Endothelial cell of umbilical vein (primary cell): ENCODE measurements around the gene PYGB. TPM values are rescaled to one million over a fixed set of nuclear protein-coding genes. Genes with fewer than 3 reads are reported as not detected.

Experiments
- BruUV-seq: library from RNA; stranded (reverse); fragments of 400-500 nt; replicated peaks from 2 replicates; lab custom pipeline; 2021; lab: Mats Ljungman, UMichigan
- CTCF ChIA-PET: fragments of 300-600, 350-600 bp; sonication (Branson Sonifier 250); formaldehyde crosslinking; loops from one replicate; lab custom pipeline; 2021; ENCODE audit warnings: antibody characterized with exemption, inconsistent platforms; lab: Charles Lee
- POLR2A ChIA-PET: fragments of 300-600, 350-600 bp; sonication (Branson Sonifier 250); formaldehyde crosslinking; loops from one replicate; lab custom pipeline; 2021; ENCODE audit warnings: antibody characterized with exemption, inconsistent platforms; lab: Charles Lee
- DNase-seq: peaks from one replicate; pipeline ENCODE4 v3.0.0-alpha.2; 2011; ENCODE audit warnings: low read depth, low spot score
- FAIRE-seq: peaks from 2 replicates; lab custom pipeline; 2011; peaks lifted over from hg19 to GRCh38; lab: Jason Lieb, UNC
- H2AFZ ChIP-seq: 2 replicates; pipeline ENCODE4 v1.6.0; 2012; ENCODE audit warnings: low read depth, low read length, control low read depth, inconsistent platforms
- H3K27ac ChIP-seq: 2 replicates; pipeline ENCODE4 v1.5.1; 2011; ENCODE audit warnings: low read depth, mild to moderate bottlenecking, control low read depth, low read length, moderate library complexity; ENCODE audit not compliant: insufficient read depth
- H3K27me3 ChIP-seq, 2 experiments: 2 replicates each; pipeline versions ENCODE4 v1.6.0 to v1.6.1; 2011; ENCODE audit warnings: low read length in 2 of 2, mixed read lengths in 1 of 2; ENCODE audit not compliant: control insufficient read depth in 2 of 2, insufficient read depth in 2 of 2
- H3K36me3 ChIP-seq, 2 experiments: 2 replicates in 1 of 2; 3 replicates in 1 of 2; pipeline ENCODE4 v1.5.1; 2011; ENCODE audit warnings: low read length in 2 of 2, mild to moderate bottlenecking in 1 of 2, moderate library complexity in 1 of 2; ENCODE audit not compliant: control insufficient read depth in 2 of 2, insufficient read depth in 2 of 2; ENCODE audit errors: extremely low read depth in 1 of 2
- H3K4me1 ChIP-seq: 3 replicates; pipeline ENCODE4 v1.5.1; 2011; ENCODE audit warnings: mild to moderate bottlenecking, low read length; ENCODE audit not compliant: control insufficient read depth, insufficient read depth; ENCODE audit errors: extremely low read depth
- H3K4me2 ChIP-seq: 2 replicates; pipeline ENCODE4 v1.6.1; 2011; ENCODE audit warnings: low read length, control low read depth, mixed read lengths; ENCODE audit not compliant: insufficient read depth
- H3K4me3 ChIP-seq, 3 experiments: fragments of 200-600 bp in 1 of 3; sonication (generic), shearing (Covaris generic) in 1 of 3; replicated peaks in 1 of 3; 2 replicates each; pipeline ENCODE4 v1.5.1; 2011 to 2016; ENCODE audit warnings: control low read depth in 3 of 3, low read length in 3 of 3, mild to moderate bottlenecking in 2 of 3, inconsistent platforms in 1 of 3, low read depth in 1 of 3, moderate library complexity in 1 of 3; ENCODE audit not compliant: insufficient read depth in 1 of 3
- H3K79me2 ChIP-seq: 2 replicates; pipeline ENCODE4 v1.6.0; 2012; ENCODE audit warnings: low read length, inconsistent platforms; ENCODE audit not compliant: control insufficient read depth, insufficient read depth
- H3K9ac ChIP-seq: replicated peaks from 2 replicates; pipeline ENCODE3; 2011; ENCODE audit warnings: low read length, control low read depth; ENCODE audit not compliant: insufficient read depth; ENCODE audit errors: extremely low read depth
- H3K9me1 ChIP-seq: replicated peaks from 3 replicates; pipeline ENCODE4 v1.6.0; 2011; ENCODE audit warnings: mild to moderate bottlenecking, low read length; ENCODE audit not compliant: control insufficient read depth, insufficient read depth; ENCODE audit errors: extremely low read depth
- H3K9me3 ChIP-seq: replicated peaks from 2 replicates; pipeline ENCODE4 v1.5.1; 2012; ENCODE audit warnings: low read length, inconsistent platforms; ENCODE audit not compliant: control insufficient read depth, insufficient read depth
- H4K20me1 ChIP-seq: replicated peaks from 2 replicates; pipeline ENCODE3; 2011; ENCODE audit warnings: mild to moderate bottlenecking, low read length; ENCODE audit not compliant: control insufficient read depth, insufficient read depth; ENCODE audit errors: extremely low read depth
- EZH2 ChIP-seq: IDR thresholded peaks from 2 replicates; pipeline ENCODE4 v1.6.1; 2012; ENCODE audit warnings: borderline replicate concordance, low read depth, mild to moderate bottlenecking, moderate library complexity, low read length, inconsistent platforms; ENCODE audit not compliant: severe bottlenecking
- GATA2 ChIP-seq: IDR thresholded peaks from 2 replicates; pipeline ENCODE4 v1.7.0; 2011; ENCODE audit warnings: low read depth, mild to moderate bottlenecking, moderate library complexity, mixed read lengths, low read length; ENCODE audit not compliant: insufficient read length, insufficient read depth
- JUN ChIP-seq: IDR thresholded peaks from 2 replicates; pipeline ENCODE4 v1.6.1; 2011; ENCODE audit warnings: borderline replicate concordance, low read depth; ENCODE audit not compliant: insufficient read length, insufficient read depth
- MYC ChIP-seq: IDR thresholded peaks from one replicate; pipeline ENCODE4 v1.6.1; 2011; ENCODE audit warnings: mild to moderate bottlenecking, low read depth, low read length
- POLR2A ChIP-seq: IDR thresholded peaks from 2 replicates; pipeline ENCODE4 v1.6.1; 2012; ENCODE audit warnings: low read depth, mild to moderate bottlenecking, control low read depth, low read length
- POLR2AphosphoS5 ChIP-seq: IDR thresholded peaks from 2 replicates; pipeline ENCODE4 v1.6.1; 2012; ENCODE audit warnings: low read depth, mild to moderate bottlenecking, control low read depth, low read length, moderate library complexity; ENCODE audit not compliant: insufficient read depth
- dilution Hi-C: fragments of 300-500 bp; cut with MboI; formaldehyde crosslinking; loops from one replicate; pipeline ENCODE4 v1.15.0; 2019; ENCODE audit warnings: low sequenced_read_pairs; ENCODE audit not compliant: extremely low pct_ligation_motif_present
- intact Hi-C: fragments of 100-400 bp; cut with micrococcal nuclease; formaldehyde crosslinking; loops from one replicate; pipeline ENCODE4 v1.10.0; 2022
- polyA plus RNA-seq, 4 experiments: library from polyadenylated mRNA; depleted of rRNA in 3 of 4; stranded (reverse) in 3 of 4; unstranded in 1 of 4; fragments of >200 nt; gene quantifications; 2 replicates each; pipeline versions ENCODE4 v1.2.1 to v1.2.3, GENCODE V29; 2011 to 2012; ENCODE audit warnings: missing spikeins in 1 of 4
- total RNA-seq: library from RNA; stranded (reverse); gene quantifications from 2 replicates; pipeline ENCODE4 v1.2.3, GENCODE V29; 2021
- TF ChIP-seq, protein P1 (sequence below): IDR thresholded peaks from 2 replicates; pipeline ENCODE4 v1.6.1; 2011; ENCODE audit not compliant: insufficient read depth, insufficient read length
- TF ChIP-seq, protein P2 (sequence below), 2 donors: IDR thresholded peaks; 1 replicate in 1 of 2; 2 replicates in 1 of 2; pipeline ENCODE4 v1.5.1; 2011; ENCODE audit warnings: low read length in 2 of 2, mild to moderate bottlenecking in 2 of 2, moderate library complexity in 2 of 2, control low read depth in 1 of 2, inconsistent platforms in 1 of 2, low read depth in 1 of 2; ENCODE audit not compliant: insufficient read depth in 1 of 2; ENCODE audit errors: extremely low read depth in 1 of 2

Gene PYGB
- total and polyA plus RNA-seq, 2 donors (not counting 3 experiments of a cell fraction or from before 2014, with no cell fraction given) = 36.1 to 60.2 TPM

DNA sequence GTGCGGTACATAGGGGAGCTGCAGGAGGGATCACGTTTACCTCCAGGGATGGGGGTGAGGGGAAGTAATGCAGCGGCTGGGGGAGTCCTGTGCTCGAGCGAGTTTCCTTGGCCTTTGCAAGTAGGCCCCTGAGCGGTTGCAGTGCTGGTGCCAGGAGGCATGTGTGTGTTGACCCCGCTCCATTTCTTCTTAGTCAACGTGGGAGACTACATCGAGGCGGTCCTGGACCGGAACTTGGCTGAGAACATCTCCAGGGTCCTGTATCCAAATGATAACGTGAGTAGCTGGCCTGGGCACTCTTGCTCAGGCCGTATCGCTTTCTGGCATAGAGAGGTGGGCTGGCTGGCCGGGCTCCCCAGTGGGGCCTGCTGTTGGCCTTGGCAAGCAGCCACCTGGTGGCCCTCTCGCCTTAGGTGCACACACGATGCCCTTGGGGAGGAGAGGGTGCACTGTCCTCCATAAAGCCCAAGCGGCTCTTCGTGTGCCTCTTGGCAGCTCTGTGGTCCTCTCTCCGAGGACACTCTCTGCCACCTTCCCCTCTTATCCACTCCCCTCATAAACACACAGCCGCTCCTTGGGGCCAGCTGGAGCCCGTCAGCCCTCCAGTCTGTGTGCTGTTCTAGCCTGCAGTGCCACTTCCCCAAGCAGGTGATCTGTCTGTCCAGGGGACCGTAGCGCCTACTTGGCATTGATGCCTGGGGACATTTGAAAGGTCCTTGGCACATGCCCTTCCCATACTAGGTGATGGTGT lies 29.3 kb downstream of the PYGB start:
- intact Hi-C loops = no loop called here
- BruUV-seq = no TSS peak
- ChIA-PET POLR2A (no interaction called here), CTCF (interaction anchor here (2.3 kb wide), 1 partner anchor 122 kb away, joined by 6 read pairs; no protein-coding TSS in a partner anchor)
- Histone ChIP-seq H3K9ac (no peak overlapping the region), H3K27ac (no peak overlapping the region), H3K4me2 (no peak overlapping the region), H3K36me3 (peaks cover 0 to 62% of the 10 kb centered on the region in 2 experiments), H3K9me1 (no peaks in the 10 kb centered on the region), H3K4me1 (no peaks in the 10 kb centered on the region), H3K79me2 (no peaks in the 10 kb centered on the region), H3K4me3 (no peak overlapping the region), H4K20me1 (no peaks in the 10 kb centered on the region), H3K9me3 (no peaks in the 10 kb centered on the region), H3K27me3 (no peaks in the 10 kb centered on the region), H2AFZ (no peak overlapping the region)
- FAIRE-seq (no peak), DNase-seq (no peak)
- dilution Hi-C loops = no loop called here
- TF ChIP-seq EZH2 = no peak
- TF ChIP-seq GATA2 = no peak
- TF ChIP-seq JUN = no peak
- TF ChIP-seq POLR2AphosphoS5 = no peak
- no peak for TF ChIP-seq MYC
- TF ChIP-seq, protein P1, sequence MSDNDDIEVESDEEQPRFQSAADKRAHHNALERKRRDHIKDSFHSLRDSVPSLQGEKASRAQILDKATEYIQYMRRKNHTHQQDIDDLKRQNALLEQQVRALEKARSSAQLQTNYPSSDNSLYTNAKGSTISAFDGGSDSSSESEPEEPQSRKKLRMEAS = no peak
- no peak for TF ChIP-seq POLR2A
- TF ChIP-seq, protein P2, sequence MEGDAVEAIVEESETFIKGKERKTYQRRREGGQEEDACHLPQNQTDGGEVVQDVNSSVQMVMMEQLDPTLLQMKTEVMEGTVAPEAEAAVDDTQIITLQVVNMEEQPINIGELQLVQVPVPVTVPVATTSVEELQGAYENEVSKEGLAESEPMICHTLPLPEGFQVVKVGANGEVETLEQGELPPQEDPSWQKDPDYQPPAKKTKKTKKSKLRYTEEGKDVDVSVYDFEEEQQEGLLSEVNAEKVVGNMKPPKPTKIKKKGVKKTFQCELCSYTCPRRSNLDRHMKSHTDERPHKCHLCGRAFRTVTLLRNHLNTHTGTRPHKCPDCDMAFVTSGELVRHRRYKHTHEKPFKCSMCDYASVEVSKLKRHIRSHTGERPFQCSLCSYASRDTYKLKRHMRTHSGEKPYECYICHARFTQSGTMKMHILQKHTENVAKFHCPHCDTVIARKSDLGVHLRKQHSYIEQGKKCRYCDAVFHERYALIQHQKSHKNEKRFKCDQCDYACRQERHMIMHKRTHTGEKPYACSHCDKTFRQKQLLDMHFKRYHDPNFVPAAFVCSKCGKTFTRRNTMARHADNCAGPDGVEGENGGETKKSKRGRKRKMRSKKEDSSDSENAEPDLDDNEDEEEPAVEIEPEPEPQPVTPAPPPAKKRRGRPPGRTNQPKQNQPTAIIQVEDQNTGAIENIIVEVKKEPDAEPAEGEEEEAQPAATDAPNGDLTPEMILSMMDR (IDR thresholded peaks at IDR 0.05; ENCODE audit: extremely low read depth in 1 of 2, insufficient read depth in 1 of 2, low read depth in 1 of 2, low read length in 2 of 2) = no peak
